MM.1S (cell line): ENCODE measurements around the gene HNRNPD.
"Not testable (repeated sequence)": the region's sequence is repeated elsewhere in the genome, so short reads cannot be mapped to it uniquely, and the experiment has no call there.

Experiments
- DNase-seq: peaks from one replicate; pipeline ENCODE4 v3.0.0-alpha.2; 2015
- H2AFZ ChIP-seq: fragments of 300-600 bp; sonication (generic); 2 replicates; pipeline ENCODE4 v1.6.0; 2016; ENCODE audit warnings: antibody characterized with exemption, low read length
- H3F3A ChIP-seq: fragments of 300-600 bp; sonication (generic); 2 replicates; pipeline ENCODE4 v1.6.1; 2016; ENCODE audit warnings: mild to moderate bottlenecking, antibody characterized with exemption, low read length, moderate library complexity, mixed read lengths; ENCODE audit not compliant: insufficient read depth
- H3K27ac ChIP-seq: fragments of 300-600 bp; sonication (generic); 2 replicates; pipeline ENCODE4 v1.5.1; 2016; ENCODE audit warnings: mild to moderate bottlenecking, low read length
- H3K27me3 ChIP-seq: fragments of 300-600 bp; sonication (generic); replicated peaks from 2 replicates; pipeline ENCODE4 v1.6.0; 2016; ENCODE audit warnings: low read length; ENCODE audit not compliant: insufficient read depth
- H3K36me3 ChIP-seq: fragments of 300-600 bp; sonication (generic); replicated peaks from 2 replicates; pipeline ENCODE4 v1.6.1; 2016; ENCODE audit warnings: mild to moderate bottlenecking, low read length, mixed read lengths; ENCODE audit not compliant: insufficient read depth
- H3K4me1 ChIP-seq: fragments of 300-600 bp; sonication (generic); 2 replicates; pipeline ENCODE4 v1.6.1; 2016; ENCODE audit warnings: low read length, mixed read lengths
- H3K4me2 ChIP-seq: fragments of 300-600 bp; sonication (generic); 2 replicates; pipeline ENCODE4 v1.6.0; 2016; ENCODE audit warnings: low read depth, low read length
- H3K4me3 ChIP-seq: fragments of 300-600 bp; sonication (generic); 2 replicates; pipeline ENCODE4 v1.5.1; 2016; ENCODE audit warnings: low read length, mixed read lengths
- H3K79me2 ChIP-seq: fragments of 300-600 bp; sonication (generic); 2 replicates; pipeline ENCODE4 v1.6.1; 2016; ENCODE audit warnings: mixed run types, low read length, mixed read lengths
- H3K9ac ChIP-seq: fragments of 300-600 bp; sonication (generic); 2 replicates; pipeline ENCODE4 v1.6.1; 2016; ENCODE audit warnings: low read length, mixed read lengths
- H3K9me2 ChIP-seq: fragments of 300-600 bp; sonication (generic); replicated peaks from 2 replicates; pipeline ENCODE4 v1.6.1; 2016; ENCODE audit warnings: mild to moderate bottlenecking, low read length, mixed read lengths; ENCODE audit not compliant: insufficient read depth
- H3K9me3 ChIP-seq: fragments of 300-600 bp; sonication (generic); replicated peaks from 2 replicates; pipeline ENCODE4 v1.6.1; 2016; ENCODE audit warnings: mild to moderate bottlenecking, low read length, mixed read lengths; ENCODE audit not compliant: insufficient read depth
- H4K20me1 ChIP-seq: fragments of 300-600 bp; sonication (generic); 2 replicates; pipeline ENCODE4 v1.6.1; 2016; ENCODE audit warnings: mild to moderate bottlenecking, low read length, moderate library complexity, mixed read lengths; ENCODE audit not compliant: insufficient read depth
- CTCF ChIP-seq: fragments of 300-600 bp; sonication (generic); IDR thresholded peaks from 2 replicates; pipeline ENCODE4 v1.5.1; 2016; ENCODE audit warnings: antibody characterized with exemption, low read length, mixed read lengths
- EZH2 ChIP-seq: fragments of 300-600 bp; sonication (generic); optimal IDR thresholded peaks from 2 replicates; pipeline ENCODE3; 2017; ENCODE audit warnings: low read depth, mild to moderate bottlenecking, antibody characterized with exemption, low read length, mixed read lengths
- EZH2phosphoT487 ChIP-seq: fragments of 300-600 bp; sonication (generic); IDR thresholded peaks from 2 replicates; pipeline ENCODE4 v1.6.1; 2018; ENCODE audit warnings: antibody characterized with exemption, low read length

HNRNPD gene

DNA sequence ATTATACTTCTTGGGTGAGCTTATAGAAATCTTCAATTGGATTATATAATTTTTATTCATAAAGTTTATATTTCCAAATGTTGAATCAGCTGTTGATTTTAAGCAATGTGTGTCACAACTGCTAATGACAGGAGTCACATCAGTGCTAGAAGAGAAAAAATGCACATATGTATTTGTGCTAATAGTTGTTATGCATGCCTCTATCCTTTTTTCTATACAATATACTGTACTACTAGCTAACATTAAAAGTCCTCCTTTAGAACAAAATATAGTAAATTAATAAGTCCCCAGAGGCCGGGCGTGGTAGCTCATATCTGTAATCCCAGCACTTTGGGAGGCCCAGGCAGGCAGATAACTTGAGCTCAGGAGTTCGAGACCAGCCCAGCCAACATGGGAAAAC lies 23.7 kb upstream of the HNRNPD start:
- H3K4me1 ChIP-seq, result no peaks in the 10 kb centered on the region
- no peak for TF ChIP-seq CTCF
- no peak for TF ChIP-seq EZH2phosphoT487
- no peak for TF ChIP-seq EZH2
- H3K9me3 ChIP-seq, result no peaks in the 10 kb centered on the region
- H3K36me3 ChIP-seq, result no peaks in the 10 kb centered on the region
- no peak overlapping the region for H3K4me3 ChIP-seq
- no peaks in the 10 kb centered on the region for H4K20me1 ChIP-seq
- no peak overlapping the region for H3K9ac ChIP-seq
- no peaks in the 10 kb centered on the region for H3F3A ChIP-seq
- H3K79me2 ChIP-seq, result no peaks in the 10 kb centered on the region
- no peak overlapping the region for H2AFZ ChIP-seq
- no peak overlapping the region for H3K4me2 ChIP-seq
- DNase-seq, result no peak
- H3K9me2 ChIP-seq, result no peaks in the 10 kb centered on the region
- H3K27me3 ChIP-seq, result no peaks in the 10 kb centered on the region
- no peak overlapping the region for H3K27ac ChIP-seq

DNA sequence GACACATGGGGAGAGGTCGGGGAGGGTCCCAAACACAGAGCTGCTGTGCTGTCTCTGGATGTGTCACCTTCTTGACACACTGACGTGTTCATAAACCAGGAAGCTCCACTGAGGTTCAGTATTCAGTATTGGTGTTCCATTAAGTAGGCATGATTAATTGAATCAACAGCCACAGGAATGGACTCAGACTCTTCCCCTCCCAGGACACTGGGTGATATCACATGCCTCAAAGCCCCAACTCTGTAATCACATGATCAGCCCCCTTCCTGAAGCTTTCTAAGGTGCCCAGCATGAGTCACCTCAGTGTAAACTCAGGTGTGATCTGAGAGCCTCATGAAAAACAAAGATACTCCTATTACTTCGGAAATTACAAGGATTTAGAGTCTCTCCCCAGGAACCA lies 21.1 kb upstream of the HNRNPD start:
- no peaks in the 10 kb centered on the region for H3K4me1 ChIP-seq
- TF ChIP-seq EZH2 (no peak), CTCF (no peak), EZH2phosphoT487 (no peak)
- no peaks in the 10 kb centered on the region for H3K36me3 ChIP-seq
- no peak overlapping the region for H3K9ac ChIP-seq
- no peaks in the 10 kb centered on the region for H4K20me1 ChIP-seq
- H3K27me3 ChIP-seq, result no peaks in the 10 kb centered on the region
- no peak overlapping the region for H3K27ac ChIP-seq
- H3K4me3 ChIP-seq, result no peak overlapping the region
- no peaks in the 10 kb centered on the region for H3F3A ChIP-seq
- H2AFZ ChIP-seq, result no peak overlapping the region
- H3K4me2 ChIP-seq, result no peak overlapping the region
- H3K9me3 ChIP-seq, result no peaks in the 10 kb centered on the region
- DNase-seq, result no peak
- H3K79me2 ChIP-seq, result no peaks in the 10 kb centered on the region
- H3K9me2 ChIP-seq, result no peaks in the 10 kb centered on the region

DNA sequence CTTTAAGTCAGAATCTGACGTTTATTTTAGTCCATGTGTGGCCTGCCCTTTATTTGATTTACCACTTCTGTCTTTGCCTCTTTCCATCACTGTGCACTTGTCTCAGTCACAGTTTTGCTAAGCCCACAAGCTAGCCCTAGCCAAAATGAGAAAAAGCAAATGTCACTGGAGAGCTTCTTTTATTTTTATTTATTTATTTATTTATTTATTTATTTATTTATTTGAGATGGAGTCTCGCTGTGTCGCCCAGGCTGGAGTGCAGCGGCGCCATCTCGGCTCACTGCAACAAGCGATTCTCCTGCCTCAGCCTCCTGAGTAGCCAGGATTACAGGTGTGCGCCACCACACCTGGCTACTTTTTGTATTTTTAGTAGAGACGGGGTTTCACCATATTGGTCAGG lies 16.3 kb upstream of the HNRNPD start:
- H3F3A ChIP-seq, H3K4me3 ChIP-seq, H3K9me3 ChIP-seq, H3K27me3 ChIP-seq, H2AFZ ChIP-seq, H3K4me2 ChIP-seq, DNase-seq, H3K36me3 ChIP-seq, H3K9ac ChIP-seq, H3K4me1 ChIP-seq, H4K20me1 ChIP-seq, H3K27ac ChIP-seq, H3K9me2 ChIP-seq, H3K79me2 ChIP-seq: not testable (repeated sequence)

DNA sequence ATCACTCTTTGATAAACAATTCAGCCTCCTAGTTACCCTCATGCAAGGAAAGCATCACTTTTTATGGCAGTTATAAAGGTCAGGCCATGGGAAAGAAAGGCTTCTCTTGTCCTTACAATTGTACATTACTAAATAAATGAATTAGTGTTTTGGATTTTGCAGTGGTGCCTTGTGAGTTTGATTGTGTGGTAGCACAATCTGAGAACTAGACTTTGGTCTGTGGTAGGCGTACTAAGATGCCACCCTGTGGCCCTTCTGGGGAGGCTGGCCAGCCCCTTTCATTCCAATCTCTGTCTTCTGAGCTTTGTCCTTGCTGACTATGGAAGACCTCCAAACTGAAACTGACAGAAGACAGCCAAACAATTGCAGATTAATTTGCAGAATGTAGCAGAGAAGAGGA lies 14.6 kb upstream of the HNRNPD start:
- no peaks in the 10 kb centered on the region for H3K36me3 ChIP-seq
- no peak overlapping the region for H3K9ac ChIP-seq
- no peaks in the 10 kb centered on the region for H3K79me2 ChIP-seq
- no peak for DNase-seq
- H3K27ac ChIP-seq, result no peak overlapping the region
- no peaks in the 10 kb centered on the region for H3K4me1 ChIP-seq
- no peak overlapping the region for H3K4me2 ChIP-seq
- no peaks in the 10 kb centered on the region for H3K9me3 ChIP-seq
- TF ChIP-seq EZH2 (no peak), EZH2phosphoT487 (no peak), CTCF (0 out of 2 replicates have a peak, but pooled peaks have one; percentile 3)
- H2AFZ ChIP-seq, result no peak overlapping the region
- no peaks in the 10 kb centered on the region for H3K27me3 ChIP-seq
- no peak overlapping the region for H3K4me3 ChIP-seq
- no peaks in the 10 kb centered on the region for H4K20me1 ChIP-seq
- H3F3A ChIP-seq, result no peaks in the 10 kb centered on the region
- no peaks in the 10 kb centered on the region for H3K9me2 ChIP-seq

GRCh38 chr4:82386312-82386711 lies 12.5 kb upstream of the HNRNPD start:
- H3K4me2 ChIP-seq, H3K27ac ChIP-seq, H2AFZ ChIP-seq, H3F3A ChIP-seq, H3K79me2 ChIP-seq, H3K36me3 ChIP-seq, H3K9me3 ChIP-seq, DNase-seq, H3K9ac ChIP-seq, H3K27me3 ChIP-seq, H3K4me3 ChIP-seq, H3K9me2 ChIP-seq, H4K20me1 ChIP-seq, H3K4me1 ChIP-seq: not testable (repeated sequence)
